ENCODE measurements around the gene MANSC4. TPM values are rescaled to one million over a fixed set of nuclear protein-coding genes. Genes with fewer than 3 reads are reported as not detected.
"Not testable (repeated sequence)": the region's sequence is repeated elsewhere in the genome, so short reads cannot be mapped to it uniquely, and the experiment has no call there.

Gene MANSC4
- total and polyA plus RNA-seq, 10 of the 15 experiments (the other 5 are each of a cell fraction or from before 2014, with no cell fraction given): 0.18 to 0.21 (median 0.19) TPM; not detected in 7

GRCh38 chr12:27747111-27747820 lies 32.8 kb downstream of the MANSC4 start (continued):
- TF ChIP-seq ASH2L (IDR thresholded peaks at IDR 0.05; ENCODE audit: borderline replicate concordance, low read depth) (no peak), MXI1 (IDR thresholded peaks at IDR 0.05; ENCODE audit: low read depth, low read length) (no peak), POU2F2 (IDR thresholded peaks at IDR 0.05; ENCODE audit: borderline replicate concordance, low read depth, low read length) (no peak), CREM (IDR thresholded peaks at IDR 0.05; ENCODE audit: low read depth) (no peak), MTA3 (IDR thresholded peaks at IDR 0.05; ENCODE audit: borderline replicate concordance, low read length) (no peak), ZNF622 (IDR thresholded peaks at IDR 0.05) (no peak), RUNX3 (IDR thresholded peaks at IDR 0.05; ENCODE audit: low read length) (no peak)
- TF ChIP-seq, protein P1, sequence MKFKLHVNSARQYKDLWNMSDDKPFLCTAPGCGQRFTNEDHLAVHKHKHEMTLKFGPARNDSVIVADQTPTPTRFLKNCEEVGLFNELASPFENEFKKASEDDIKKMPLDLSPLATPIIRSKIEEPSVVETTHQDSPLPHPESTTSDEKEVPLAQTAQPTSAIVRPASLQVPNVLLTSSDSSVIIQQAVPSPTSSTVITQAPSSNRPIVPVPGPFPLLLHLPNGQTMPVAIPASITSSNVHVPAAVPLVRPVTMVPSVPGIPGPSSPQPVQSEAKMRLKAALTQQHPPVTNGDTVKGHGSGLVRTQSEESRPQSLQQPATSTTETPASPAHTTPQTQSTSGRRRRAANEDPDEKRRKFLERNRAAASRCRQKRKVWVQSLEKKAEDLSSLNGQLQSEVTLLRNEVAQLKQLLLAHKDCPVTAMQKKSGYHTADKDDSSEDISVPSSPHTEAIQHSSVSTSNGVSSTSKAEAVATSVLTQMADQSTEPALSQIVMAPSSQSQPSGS (IDR thresholded peaks at IDR 0.05; ENCODE audit: low read length): no peak

- intact Hi-C loops (cut with micrococcal nuclease; ENCODE audit: unreplicated experiment); H4K20me1 ChIP-seq (ENCODE audit: control insufficient read depth, insufficient read depth); H3K4me1 ChIP-seq (ENCODE audit: control insufficient read depth, insufficient read depth, low read length); FAIRE-seq; H2AFZ ChIP-seq (ENCODE audit: control insufficient read depth, low read depth, low read length); RAD21 ChIA-PET (ENCODE audit: unreplicated experiment); ATAC-seq; H3K4me3 ChIP-seq; H3K9ac ChIP-seq (ENCODE audit: control insufficient read depth, insufficient read depth, low read length); H3K4me2 ChIP-seq (ENCODE audit: control insufficient read depth, insufficient read depth); BruUV-seq (replicated peaks); DNase-seq (ENCODE audit: low read depth, low spot score); POLR2A ChIA-PET; in situ Hi-C loops (cut with MboI); H3K27me3 ChIP-seq (replicated peaks in 1 of 2; ENCODE audit: control insufficient read depth in 2 of 2, insufficient read depth in 2 of 2, low read length in 1 of 2); H3K27ac ChIP-seq (ENCODE audit: control insufficient read depth, insufficient read depth); H3K79me2 ChIP-seq (ENCODE audit: control insufficient read depth, insufficient read depth, low read length); H3K9me3 ChIP-seq (replicated peaks; ENCODE audit: control insufficient read depth, insufficient read depth, low read length): not testable (repeated sequence)
- H3K36me3 ChIP-seq (ENCODE audit: control insufficient read depth in 2 of 2, insufficient read depth in 2 of 2, low read length in 1 of 2): peaks cover 0 to 10% of the 10 kb centered on the region in 2 experiments; a peak in 2 of 4 replicates
- ChIA-PET CTCF (interaction anchor here (1.0 to 2.2 kb wide), 3 partner anchors 13 to 76 kb away, joined by 3 to 8 read pairs (median 3); no protein-coding TSS in a partner anchor), SMC1A (ENCODE audit: uncharacterized antibody, unreplicated experiment) (interaction anchor here (0.9 kb wide), 1 partner anchor 8 kb away, joined by 4 read pairs; no protein-coding TSS in a partner anchor)
- WGBS (ENCODE audit: insufficient coverage, insufficient replicate concordance, low lambda C conversion rate, missing lambda C conversion rate): 100% methylated on average over 1 of the region's 1 CpG
These were observed 34.3 kb downstream of the MANSC4 start for GRCh38 chr12:27745734-27746133.

Measured in GM12878 (cell line).